ENCODE results near the gene LIN37.
A peak's percentile ranks its signal among the peaks of the same experiment; 100 is the strongest.

Gene LIN37

GRCh38 chr19:35748106-35749020 lies at the start of gene LIN37:
LIN37 (plus strand) TSS chr19:35748576; CDS start chr19:35748725, 149 bp downstream.
- DNase-seq = peak; percentile 99 to 100 (median 99)

GRCh38 chr19:35702223-35703012 lies 46.0 kb upstream of the LIN37 start:
- peak; percentile 94 to 98 (median 98) for DNase-seq

DNA sequence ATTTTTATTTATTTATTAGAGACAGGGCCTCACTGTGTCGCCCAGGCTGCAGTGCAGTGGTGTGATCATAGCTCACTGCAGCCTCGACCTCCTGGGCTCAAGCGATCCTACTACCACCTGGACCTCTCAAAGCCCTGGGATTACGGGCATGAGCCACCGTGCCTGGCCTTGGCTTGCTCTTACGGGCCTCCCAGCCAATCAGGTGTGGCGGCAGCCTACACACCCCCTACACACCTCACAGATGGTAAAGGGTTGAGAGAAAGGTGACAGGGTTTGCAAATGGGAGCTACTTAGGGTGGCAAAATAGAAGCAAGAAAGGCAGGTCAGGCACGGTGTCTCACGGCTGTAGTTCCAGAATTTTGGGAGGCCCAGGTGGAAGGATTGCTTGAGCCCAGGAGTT lies 45.0 kb upstream of the LIN37 start:
- DNase-seq = peak in 2 of 3 experiments; percentile 35 to 54

DNA sequence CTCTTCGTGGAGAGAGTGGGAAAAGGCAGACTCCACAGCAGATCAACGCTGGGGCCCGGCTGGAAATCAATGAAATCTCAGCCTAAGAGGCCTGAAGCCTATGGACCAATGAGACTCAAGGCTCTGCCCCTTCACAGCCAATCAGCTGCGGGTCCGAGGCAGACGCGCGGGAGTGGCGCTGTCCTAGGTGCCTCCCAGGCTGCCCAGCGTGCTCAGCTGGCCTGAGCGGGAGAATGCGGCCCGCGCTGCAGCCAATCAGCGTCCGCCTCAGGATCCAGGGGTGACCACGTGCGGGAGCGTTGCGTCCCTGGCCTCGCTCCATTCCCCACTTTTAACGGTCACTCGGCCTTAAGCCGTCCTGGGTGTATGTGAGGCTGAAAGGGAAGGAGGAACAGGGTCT lies 44.2 kb upstream of the LIN37 start, which contains the start of gene ZBTB32:
Gene ZBTB32 (plus strand): TSS at position 341 of the 400 bp plus-strand sequence. CDS start 10,069 bp downstream, outside the sequence.
- no peak for DNase-seq

DNA sequence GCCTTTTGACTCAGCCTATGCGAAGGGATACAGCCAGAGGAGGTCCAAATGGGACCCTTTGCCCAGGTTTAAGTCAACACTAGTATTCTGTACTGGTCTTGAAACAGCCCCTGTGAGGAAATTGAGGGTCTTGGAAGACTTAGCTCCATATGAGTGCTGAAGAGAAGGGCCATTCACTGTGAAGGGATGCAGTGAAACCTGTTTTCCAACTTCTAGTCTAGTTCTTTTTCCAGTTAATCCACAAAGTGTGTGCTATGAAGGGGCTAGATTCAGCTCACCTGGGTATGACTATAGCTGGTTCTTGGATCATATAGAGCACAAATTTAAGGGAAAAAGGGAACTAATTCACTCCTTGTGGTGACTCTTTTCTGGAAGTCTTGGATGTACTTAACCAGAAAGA lies 40.0 kb upstream of the LIN37 start:
- no peak for DNase-seq

DNA sequence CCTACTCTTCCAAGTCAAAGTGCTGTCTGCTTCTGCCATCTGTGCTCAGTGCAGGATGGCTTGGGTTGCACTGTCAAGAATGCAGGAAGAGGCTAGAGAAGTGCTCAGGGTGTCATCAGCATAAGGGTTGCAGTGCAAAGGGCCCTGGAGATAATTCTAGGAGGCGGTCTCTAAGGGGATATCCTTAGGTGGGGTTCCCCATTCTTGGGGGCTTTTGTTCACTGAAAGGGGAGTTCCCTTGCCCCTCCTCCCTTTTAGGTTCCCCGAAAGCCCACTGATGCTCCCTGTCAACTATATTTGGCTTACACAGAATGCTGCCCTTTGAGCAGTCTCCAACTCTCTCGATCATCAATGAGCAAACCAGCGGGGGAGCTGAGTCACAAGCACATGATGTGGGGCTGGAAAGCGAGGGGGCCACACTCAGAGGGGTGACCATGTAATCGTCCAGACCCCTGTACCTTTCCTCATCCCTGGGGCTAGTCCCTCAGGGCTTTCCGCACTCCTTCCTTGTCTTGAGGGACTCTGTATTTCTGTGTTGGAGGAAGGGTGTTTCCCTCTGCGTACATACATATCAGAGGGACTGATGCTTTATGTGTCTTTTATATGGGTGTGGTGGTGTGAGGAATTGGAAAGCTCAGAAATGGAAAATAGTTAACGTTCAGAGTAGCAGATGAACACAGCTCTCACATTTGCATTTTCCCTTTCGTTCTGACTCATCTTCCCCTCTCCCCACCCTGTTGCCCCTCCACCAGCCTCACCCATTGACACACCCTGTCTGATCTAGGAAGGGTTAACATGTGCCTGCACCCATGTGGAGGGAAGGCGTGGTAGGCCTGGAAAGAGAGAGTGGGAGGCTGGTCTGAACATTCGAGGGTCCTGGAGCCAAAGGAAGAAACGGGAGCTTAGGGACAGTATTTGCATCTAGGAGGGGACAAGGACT lies 37.3 kb upstream of the LIN37 start:
- no peak for DNase-seq

GRCh38 chr19:35712567-35713505 lies 35.5 kb upstream of the LIN37 start:
- DNase-seq = no peak

- no peak for DNase-seq
Measured at GRCh38 chr19:35713506-35713850, 34.9 kb upstream of the LIN37 start.

- no peak for DNase-seq
Measured at GRCh38 chr19:35713904-35714495, 34.4 kb upstream of the LIN37 start.

GRCh38 chr19:35714601-35715354 lies 33.6 kb upstream of the LIN37 start:
- peak in 2 of 3 experiments; percentile 5 to 14 for DNase-seq

DNA sequence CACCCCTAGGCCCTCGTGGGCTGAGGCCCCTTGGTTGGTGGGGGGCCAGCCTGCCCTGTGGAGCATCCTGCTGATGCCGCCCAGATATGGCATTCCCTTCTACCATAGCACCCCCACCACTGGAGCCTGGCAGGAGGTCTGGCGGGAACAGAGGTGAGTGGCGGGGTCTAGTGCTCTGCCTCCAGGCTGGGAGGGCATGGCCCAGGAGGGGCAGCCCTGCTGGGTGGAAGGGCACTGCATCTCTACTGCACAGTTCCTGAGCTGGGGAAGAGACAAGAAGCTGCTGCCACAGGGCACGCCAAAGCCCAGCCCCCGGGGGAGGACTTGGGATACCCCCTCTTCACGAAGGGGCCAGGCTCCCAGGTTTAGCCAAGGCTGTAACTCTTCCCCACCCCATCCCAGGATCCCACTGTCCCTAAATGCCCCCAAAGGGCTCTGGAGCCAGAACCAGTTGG lies 33.0 kb upstream of the LIN37 start:
- peak in 1 of 3 experiments; percentile 29 for DNase-seq

DNA sequence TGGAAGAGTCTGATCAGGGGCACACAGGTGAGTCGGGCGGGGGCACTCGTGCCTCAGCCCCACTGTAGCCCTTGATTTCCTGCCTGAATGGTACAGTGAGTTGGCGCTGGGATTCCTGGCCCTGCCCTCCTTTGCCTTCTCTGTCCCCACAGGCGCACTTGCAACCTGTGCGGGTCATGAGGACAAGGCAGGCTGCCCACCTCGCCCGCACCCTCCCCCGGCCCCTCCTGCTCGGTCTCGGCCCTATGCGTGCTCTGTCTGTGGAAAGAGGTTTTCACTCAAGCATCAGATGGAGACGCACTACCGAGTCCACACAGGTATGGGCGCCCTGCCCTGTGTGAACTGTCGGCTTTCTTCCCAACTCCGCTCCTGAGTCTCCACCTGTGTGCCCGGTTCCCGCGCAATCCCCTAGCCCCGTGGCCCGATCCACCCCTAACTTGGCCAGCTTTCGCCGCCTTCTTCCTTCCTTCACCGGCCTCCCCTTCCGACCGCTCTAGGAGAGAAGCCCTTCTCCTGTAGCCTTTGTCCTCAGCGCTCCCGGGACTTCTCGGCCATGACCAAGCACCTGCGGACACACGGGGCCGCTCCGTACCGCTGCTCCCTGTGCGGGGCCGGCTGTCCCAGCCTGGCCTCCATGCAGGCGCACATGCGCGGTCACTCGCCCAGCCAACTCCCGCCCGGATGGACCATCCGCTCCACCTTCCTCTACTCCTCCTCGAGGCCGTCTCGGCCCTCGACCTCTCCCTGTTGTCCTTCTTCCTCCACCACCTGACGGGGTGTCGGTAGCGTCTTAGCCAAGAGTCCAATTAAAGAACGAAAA lies 32.2 kb upstream of the LIN37 start:
- DNase-seq = peak; percentile 25 to 70 (median 66)

- peak; percentile 82 to 96 (median 87) for DNase-seq
Measured at GRCh38 chr19:35716801-35717664, 31.3 kb upstream of the LIN37 start.

GRCh38 chr19:35717665-35718344 lies 30.6 kb upstream of the LIN37 start, which contains the start of gene KMT2B:
KMT2B (plus strand) TSS chr19:35718003; CDS start chr19:35718019, 16 bp downstream.
- peak in 2 of 3 experiments; percentile 94 to 95 for DNase-seq

GRCh38 chr19:35718345-35719041 lies 29.9 kb upstream of the LIN37 start:
- DNase-seq = peak in 2 of 3 experiments; percentile 20 to 38

DNA sequence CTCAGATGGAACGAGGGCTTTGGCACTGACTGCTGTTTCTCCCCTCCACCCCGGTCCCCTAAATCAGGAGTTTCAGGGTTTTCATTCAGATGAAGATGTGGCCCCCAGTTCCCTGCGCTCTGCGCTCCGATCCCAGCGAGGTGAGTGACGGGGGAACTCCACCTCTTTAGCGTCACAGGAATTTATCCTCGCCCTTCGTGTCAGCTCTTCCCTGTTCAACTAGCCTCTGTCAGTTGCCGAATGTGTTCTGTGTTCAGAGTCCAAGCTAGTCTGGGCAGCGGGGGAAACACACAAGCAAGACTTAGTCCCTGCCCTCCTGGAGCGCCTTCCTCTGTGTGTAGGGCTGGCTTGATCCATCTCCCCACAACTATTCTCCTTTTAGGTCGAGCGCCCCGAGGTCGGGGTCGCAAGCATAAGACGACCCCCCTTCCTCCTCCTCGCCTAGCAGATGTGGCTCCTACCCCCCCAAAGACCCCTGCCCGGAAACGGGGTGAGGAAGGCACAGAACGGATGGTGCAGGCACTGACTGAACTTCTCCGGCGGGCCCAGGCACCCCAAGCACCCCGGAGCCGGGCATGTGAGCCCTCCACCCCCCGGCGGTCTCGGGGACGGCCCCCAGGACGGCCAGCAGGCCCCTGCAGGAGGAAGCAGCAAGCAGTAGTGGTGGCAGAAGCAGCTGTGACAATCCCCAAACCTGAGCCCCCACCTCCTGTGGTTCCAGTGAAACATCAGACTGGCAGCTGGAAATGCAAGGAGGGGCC lies 28.8 kb upstream of the LIN37 start:
- DNase-seq = no peak

Data from NCI-H1417 (cell line).